ENCODE measurements around the gene FOXJ3.

- TF ChIP-seq CTCF (IDR thresholded peaks at IDR 0.05) (no peak), POLR2A (IDR thresholded peaks at IDR 0.05) (no peak)
Observed at GRCh38 chr1:42130061-42130660, 204.9 kb downstream of the FOXJ3 start.
